ENCODE results near the gene RNF4.
A peak's percentile ranks its signal among the peaks of the same experiment; 100 is the strongest.
"Not testable (repeated sequence)": the region's sequence is repeated elsewhere in the genome, so short reads cannot be mapped to it uniquely, and the experiment has no call there.

The RNF4 gene, protein sequence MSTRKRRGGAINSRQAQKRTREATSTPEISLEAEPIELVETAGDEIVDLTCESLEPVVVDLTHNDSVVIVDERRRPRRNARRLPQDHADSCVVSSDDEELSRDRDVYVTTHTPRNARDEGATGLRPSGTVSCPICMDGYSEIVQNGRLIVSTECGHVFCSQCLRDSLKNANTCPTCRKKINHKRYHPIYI

GRCh38 chr4:2468456-2469191, at the start of gene RNF4:
Gene RNF4 (plus strand): TSS chr4:2469106. CDS start chr4:2490494, 21,388 bp downstream.
- DNase-seq: peak; percentile 96 to 97

- peak in 1 of 2 donors; percentile 64 for DNase-seq
Measured at GRCh38 chr4:2419814-2420213, 49.1 kb upstream of the RNF4 start.

DNA sequence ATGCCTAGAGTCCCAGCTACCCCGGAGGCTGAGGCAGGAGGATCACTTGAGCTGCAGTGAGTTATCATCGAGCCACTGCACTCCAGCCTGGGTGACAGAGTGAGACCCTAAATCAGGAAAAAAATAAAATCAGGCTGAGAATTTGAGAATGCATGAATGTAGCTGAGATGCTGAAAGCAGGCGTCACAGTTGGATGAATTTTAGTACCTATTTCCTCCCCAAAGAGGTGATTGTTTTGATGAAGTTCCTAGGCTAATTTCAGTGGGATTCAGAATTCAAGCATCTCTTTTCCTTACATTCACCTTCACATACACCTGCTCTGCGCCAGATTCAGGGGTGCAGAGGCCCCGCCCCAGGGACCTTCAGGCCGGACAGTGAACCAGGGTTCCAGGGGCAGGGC, 47.0 kb upstream of the RNF4 start:
- DNase-seq: no peak

- DNase-seq: no peak
Measured at GRCh38 chr4:2423066-2423465, 45.8 kb upstream of the RNF4 start.

DNA sequence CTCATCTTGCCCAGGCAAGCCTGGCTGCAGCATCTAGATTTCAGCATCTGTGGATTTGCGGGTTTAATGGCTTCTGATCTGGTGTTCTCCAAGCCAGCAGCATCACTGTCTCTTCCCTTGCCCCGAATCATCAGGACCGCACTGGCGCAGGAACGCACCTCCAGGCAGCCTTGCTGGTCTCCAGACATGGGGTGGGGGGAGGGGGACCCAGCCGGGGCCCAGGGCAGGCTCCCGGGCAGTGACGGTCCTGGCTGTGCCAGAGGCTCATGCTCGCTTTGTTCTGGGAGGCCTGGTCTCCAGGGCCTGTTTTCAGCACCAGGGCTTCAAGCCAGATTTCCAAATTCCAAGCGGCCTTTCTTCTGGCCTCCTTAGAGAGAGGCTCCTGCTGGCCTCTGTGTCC, 45.2 kb upstream of the RNF4 start:
- DNase-seq: no peak

DNA sequence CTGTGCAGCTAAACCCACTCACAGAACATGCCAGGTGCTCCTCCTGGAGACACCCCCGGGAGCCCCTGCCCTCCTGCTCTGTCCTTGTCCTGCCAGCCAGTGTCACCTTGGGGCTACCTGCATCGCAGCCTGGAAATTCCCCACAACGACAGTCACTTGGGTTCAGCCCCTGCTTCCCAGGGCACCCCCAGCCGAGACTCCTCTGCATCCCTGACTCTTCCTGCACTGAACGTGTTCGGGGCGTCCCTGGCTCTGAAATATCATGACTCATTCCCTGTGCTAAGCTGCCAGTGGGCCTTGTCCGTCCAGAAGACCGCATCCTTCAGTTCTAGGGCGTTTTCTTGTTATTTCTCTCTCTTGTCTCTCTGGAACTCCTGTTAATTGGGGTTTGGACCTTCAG, 44.3 kb upstream of the RNF4 start:
- DNase-seq: no peak

- no peak for DNase-seq
Measured at GRCh38 chr4:2425386-2426068, 43.4 kb upstream of the RNF4 start.

DNA sequence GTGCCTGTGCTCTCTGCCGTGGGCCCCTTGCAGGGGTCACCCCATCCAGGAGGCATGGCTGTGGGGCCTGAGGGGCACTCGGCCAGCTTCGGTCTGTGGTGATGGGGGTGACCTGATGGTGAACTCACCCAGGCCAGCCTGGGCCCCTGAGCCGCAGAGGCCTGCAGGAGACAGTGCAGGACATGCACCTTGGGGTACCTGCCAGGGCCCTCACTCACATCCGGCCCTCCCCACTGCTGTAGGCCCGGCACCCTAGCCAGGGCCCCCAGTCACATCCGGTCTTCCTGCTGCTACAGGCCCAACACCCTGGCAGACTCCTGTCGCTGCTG, 42.9 kb upstream of the RNF4 start:
- DNase-seq: no peak

GRCh38 chr4:2426711-2427275, 42.1 kb upstream of the RNF4 start:
- DNase-seq: no peak

DNA sequence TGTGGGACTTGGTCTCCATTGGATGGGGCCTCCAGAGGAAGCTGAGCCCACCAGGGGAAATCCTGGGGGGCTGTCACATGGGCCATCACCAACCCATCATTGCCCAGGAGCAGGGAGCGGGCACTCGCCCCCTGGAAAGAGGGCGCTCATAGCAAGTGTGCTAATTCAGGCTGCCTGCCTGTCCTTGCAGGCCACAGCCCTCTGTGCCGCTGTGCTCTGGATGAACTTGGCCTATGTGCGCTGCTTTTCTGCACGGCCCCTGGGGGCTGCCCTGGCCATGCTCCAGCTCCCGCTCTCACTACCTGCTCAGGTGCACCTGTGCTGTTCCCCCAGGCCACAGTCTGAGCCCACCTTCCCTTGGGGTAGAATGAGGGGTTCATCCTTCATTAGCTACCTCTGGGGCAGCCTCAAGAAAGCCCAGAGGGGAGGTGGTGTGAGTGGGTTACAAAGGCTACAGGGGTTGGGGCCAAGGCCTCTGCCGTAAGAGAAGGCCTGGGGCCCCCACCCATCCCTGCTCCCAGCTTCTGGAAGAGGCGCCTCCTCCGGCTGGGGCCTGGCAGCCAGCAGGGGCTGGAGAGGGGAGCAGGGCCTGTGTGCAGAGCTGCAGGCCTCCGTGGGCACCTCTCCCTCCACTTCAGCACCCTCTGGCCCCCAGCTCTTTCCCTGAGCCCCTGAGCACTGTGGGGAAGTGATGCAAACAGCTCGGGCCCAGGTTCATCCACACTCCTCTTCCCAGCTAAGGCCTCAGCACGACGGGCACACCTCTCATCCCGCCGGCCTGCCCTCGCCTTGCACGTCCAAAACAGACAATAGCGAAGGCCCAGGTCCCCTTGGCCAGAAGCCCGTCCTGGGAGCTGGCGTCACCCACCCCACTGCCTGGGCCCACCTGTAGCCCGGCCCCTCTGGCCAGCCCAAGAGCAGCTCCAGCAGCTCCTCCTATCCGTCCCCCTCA, 41.2 kb upstream of the RNF4 start:
- no peak for DNase-seq

DNA sequence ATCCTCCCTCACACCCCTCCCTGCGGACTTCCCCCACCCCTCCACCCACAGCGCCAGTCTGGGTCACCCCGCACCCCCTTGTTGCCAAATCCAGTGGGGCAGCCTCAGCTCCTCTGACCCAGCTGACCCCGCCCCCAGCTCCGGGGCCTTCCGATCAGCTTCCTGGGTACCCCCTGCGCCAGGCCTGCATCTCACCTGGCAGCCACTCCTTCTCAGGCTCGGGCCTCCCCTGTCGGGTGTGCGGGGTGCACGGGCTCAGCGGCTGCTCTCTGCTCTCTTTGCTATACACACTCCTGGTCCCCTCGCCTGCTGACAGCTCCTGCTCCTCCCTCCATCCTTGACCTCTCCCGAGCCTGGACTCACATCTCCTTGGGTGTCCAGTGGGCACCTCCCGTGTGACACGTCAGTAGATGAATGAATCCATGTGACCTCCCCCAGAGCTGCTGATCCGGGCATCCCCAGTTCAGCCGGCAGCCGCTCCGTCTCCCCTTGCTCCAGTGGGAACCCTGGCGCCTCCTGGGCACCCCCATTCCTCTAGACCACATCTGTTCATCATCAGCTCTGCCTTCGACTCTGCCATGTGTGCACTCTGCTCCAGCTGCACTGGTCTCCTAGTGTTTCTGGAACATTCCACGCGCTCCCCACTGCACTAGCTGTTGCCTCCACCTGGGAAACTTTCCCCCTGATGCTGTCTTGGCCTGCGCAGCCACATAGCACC, 40.3 kb upstream of the RNF4 start:
- DNase-seq: no peak

GRCh38 chr4:2429945-2430757, 38.8 kb upstream of the RNF4 start:
- DNase-seq: not testable (repeated sequence)

DNA sequence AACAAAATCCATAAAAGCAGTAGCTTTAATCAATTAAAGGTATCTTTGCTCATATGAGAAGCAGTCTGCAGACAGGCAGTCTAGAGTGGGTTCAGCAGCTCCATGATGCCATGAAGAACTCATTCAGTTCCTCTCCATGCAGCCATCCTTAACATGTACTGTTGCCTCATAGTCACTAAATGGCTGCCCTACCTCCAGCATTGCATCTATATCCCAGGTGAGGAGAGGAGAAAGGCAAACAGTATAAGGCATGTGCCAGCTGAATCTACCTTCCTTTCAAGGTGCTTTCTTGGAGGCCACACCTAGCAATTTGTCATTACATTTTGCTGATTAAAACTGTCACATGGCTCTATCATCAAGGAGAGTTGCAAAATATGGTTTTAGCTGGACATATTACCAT, 36.9 kb upstream of the RNF4 start:
- DNase-seq: no peak

DNA sequence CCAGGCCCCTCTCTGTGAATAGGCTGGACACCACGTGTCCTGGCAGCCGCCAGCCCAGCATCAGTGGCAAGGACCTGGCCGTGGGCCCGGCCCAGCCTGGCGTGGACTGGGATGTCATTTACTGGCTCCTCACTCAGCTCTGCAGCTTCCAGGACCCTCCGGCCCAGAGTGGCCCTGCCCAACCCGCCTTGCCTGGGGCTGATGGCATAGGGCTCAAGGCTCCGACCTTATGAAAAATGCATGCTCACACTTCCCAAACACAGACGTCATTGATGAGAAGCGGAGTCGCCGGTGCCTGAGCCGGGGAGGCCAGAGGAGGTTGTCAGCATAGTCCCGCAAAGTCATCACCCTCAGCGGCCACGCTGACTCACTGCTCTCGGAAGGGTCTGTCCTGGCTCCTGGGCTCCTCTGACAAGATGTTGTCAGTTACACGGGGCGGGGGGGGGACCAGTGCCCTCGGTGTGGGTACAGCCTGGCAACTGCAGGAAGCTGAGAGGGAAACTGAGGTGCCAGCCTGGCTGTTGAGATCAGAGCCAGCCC, 35.8 kb upstream of the RNF4 start:
- no peak for DNase-seq

DNA sequence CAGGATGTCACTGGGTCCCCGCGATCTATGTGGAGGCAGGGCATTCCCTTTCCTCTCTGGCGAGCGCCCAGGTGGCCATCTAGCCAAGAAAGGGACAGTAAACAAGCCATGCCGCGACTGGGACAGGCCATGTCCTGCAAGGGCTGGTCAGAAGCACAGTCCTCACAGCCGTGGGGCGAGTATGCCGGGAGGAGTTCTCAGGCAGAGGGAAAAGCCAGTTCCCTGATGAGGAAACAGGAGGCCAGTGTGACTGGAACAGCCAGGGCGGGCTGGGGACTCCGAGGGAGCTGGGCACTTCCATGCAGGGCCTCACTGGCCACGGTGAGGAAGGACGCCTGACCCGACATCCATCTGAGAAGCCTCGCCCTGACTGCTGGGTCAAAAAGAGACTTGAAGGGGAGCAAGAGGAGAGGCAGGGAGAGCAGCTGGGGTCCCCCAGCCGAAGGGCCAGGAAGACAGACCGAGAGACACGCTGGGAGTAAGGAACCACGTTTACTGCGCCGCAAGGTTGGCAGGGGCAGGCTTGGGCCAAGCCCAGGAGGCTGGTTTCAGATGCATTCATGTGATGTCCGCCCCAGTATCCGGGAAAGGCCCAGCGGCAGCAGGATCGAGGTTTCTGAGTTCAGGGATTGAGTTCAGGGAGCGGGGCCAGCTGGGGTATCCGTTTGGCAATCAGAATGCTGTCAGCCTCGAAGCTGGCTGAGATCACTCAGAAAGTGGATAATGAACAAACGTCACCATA, 35.1 kb upstream of the RNF4 start:
- DNase-seq: no peak

- DNase-seq: no peak
Measured at GRCh38 chr4:2434420-2434819, 34.5 kb upstream of the RNF4 start.

GRCh38 chr4:2436301-2436700, 32.6 kb upstream of the RNF4 start:
- DNase-seq: no peak

DNA sequence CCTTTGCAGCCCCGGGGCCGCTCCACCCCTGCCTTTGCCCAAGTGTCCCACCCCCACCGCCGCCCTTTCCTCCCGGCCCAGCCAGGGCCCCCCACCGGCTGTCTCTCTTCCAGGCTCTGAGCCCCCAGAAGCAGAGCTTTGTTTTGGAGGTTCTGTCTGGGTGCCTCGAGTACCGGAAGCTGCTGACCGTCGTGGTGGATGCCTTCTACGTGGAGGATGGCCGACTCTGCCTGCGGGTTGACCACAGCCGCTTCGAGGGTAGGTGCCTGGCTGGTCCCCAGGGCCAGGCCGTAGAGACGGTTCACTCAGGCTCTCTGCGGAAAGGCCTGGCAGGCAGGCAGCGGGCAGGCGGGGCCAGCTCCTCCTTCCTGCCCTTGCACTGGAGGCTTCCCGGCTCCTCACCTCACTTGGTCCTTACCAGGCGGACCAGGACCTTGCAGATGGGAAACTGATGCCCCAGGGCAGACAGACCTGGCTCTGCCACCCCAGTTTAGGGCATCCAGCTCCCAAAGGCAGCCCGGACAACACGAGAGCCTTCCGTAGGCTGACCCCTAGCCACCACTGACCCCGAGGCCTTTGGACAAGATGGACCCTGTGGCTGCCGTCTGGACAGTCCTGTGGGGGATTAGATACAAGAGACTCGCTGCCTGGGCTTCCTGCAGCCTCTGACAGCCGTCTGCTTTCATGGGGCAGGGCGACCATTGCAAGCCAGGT, 32.0 kb upstream of the RNF4 start:
- DNase-seq: no peak

- no peak for DNase-seq
Measured at GRCh38 chr4:2437475-2438215, 31.3 kb upstream of the RNF4 start.

Measured in CD4-positive, alpha-beta T cell treated with Interleukin-4 for 1 hour (primary cell).